Pancreas (tissue), 10 donors: ENCODE results near the gene LTBR. TPM values are rescaled to one million over a fixed set of nuclear protein-coding genes. Genes with fewer than 3 reads are reported as not detected.

Experiments
- ATAC-seq, 4 donors: fragments of 200-7000 bp; cut with Tn5 transposase; one replicate each; pipeline versions ENCODE4 v1.8.0 to v1.9.1; 2020; ENCODE audit warnings: mild to moderate bottlenecking in 4 of 4, moderate library complexity in 4 of 4
- DNase-seq, 6 donors: peaks; one replicate each; pipeline ENCODE4 v3.0.0-alpha.2; 2020
- FAIRE-seq: peaks from 2 replicates; lab custom pipeline; 2012; peaks lifted over from hg19 to GRCh38; lab: Jason Lieb, UNC
- H3K27ac ChIP-seq, 4 donors: fragments of 200-600 bp; sonication (generic); 1 replicate in 3 of 4; 2 replicates in 1 of 4; pipeline versions ENCODE4 v1.5.0 to v1.8.0; 2020
- H3K27me3 ChIP-seq, 4 donors: fragments of 200-600 bp; one replicate each; pipeline ENCODE4 v1.8.0; 2021
- H3K36me3 ChIP-seq, 3 donors: fragments of 200-600 bp; sonication (generic) in 1 of 3; one replicate each; pipeline versions ENCODE4 v1.5.0 to v1.8.0; 2020 to 2021
- H3K4me1 ChIP-seq, 3 donors: fragments of 200-600 bp; one replicate each; pipeline ENCODE4 v1.8.0; 2021
- H3K4me3 ChIP-seq, 4 donors: fragments of 200-600 bp; sonication (generic) in 2 of 4; one replicate each; pipeline versions ENCODE4 v1.5.0 to v1.8.0; 2020 to 2021
- H3K9me3 ChIP-seq, 4 donors: fragments of 200-600 bp; one replicate each; pipeline ENCODE4 v1.8.0; 2021
- WGBS, 2 donors: extraction: QIAGEN DNeasy Blood & Tissue Kit; methylation state at CpG; one replicate each; pipeline ENCODE4 v1.1.7; 2013; 5-methylcytosine and 5-hydroxymethylcytosine counted together
- intact Hi-C, 3 donors: fragments of 100-400 bp; cut with DNase I; formaldehyde crosslinking; loops; one replicate each; pipeline versions ENCODE4 v1.11.1 to v1.14.2; 2022
- polyA plus RNA-seq, 2 donors: library from polyadenylated mRNA; stranded (reverse); fragments of 200-250 nt; gene quantifications; one replicate each; pipeline ENCODE4 v1.2.3, GENCODE V29; 2013
- total RNA-seq, 6 donors: library from RNA; stranded (reverse); fragmentation: NEBNext Ultra II Directional in 4 of 6; extraction: Animal tissue kit (Norgen Biotek cat#: 25700) in 4 of 6; gene quantifications; one replicate each; pipeline versions ENCODE4 v1.2.1 to v1.2.4, GENCODE V29; 2021 to 2023
- TF ChIP-seq, protein P1 (sequence below), 4 donors: fragments of 200-600 bp; sonication (generic) in 3 of 4; IDR thresholded peaks; one replicate each; pipeline versions ENCODE4 v1.5.0 to v1.8.0; 2021; ENCODE audit warnings: antibody characterized with exemption in 4 of 4
- donor health status: healthy with polysubstance abuse.
- donor health status: DM: no; HTN: no; CAD: no; lungs with moderate emphysema.
- donor health status: DM: no; HTN: no; CAD: no.
- donor health status: control.
- donor health status: control.
- donor health status: Bipolar disorder and iron deficiency.
- donor health status: DM: yes; HTN: yes; CAD: no.
- donor health status: DM: no; HTN: no; CAD: no.
- donor health status: DM: no; HTN: no; CAD: no.
- donor health status: DM: yes; HTN: yes; CAD: no.

Gene LTBR
- total and polyA plus RNA-seq, 8 donors, result 50.0 to 82.1 (median 71.6) TPM

- Histone ChIP-seq H3K4me3 (no peak overlapping the region), H3K27me3 (no peaks in the 10 kb centered on the region), H3K36me3 (no peaks in the 10 kb centered on the region), H3K27ac (no peak overlapping the region), H3K4me1 (no peaks in the 10 kb centered on the region), H3K9me3 (no peaks in the 10 kb centered on the region)
- intact Hi-C loops, result no loop called here
- ATAC-seq (no peak), DNase-seq (no peak), FAIRE-seq (no peak)
- WGBS, 2 donors, result 84% methylated on average over 3 of the region's 3 CpGs
- TF ChIP-seq, protein P1, sequence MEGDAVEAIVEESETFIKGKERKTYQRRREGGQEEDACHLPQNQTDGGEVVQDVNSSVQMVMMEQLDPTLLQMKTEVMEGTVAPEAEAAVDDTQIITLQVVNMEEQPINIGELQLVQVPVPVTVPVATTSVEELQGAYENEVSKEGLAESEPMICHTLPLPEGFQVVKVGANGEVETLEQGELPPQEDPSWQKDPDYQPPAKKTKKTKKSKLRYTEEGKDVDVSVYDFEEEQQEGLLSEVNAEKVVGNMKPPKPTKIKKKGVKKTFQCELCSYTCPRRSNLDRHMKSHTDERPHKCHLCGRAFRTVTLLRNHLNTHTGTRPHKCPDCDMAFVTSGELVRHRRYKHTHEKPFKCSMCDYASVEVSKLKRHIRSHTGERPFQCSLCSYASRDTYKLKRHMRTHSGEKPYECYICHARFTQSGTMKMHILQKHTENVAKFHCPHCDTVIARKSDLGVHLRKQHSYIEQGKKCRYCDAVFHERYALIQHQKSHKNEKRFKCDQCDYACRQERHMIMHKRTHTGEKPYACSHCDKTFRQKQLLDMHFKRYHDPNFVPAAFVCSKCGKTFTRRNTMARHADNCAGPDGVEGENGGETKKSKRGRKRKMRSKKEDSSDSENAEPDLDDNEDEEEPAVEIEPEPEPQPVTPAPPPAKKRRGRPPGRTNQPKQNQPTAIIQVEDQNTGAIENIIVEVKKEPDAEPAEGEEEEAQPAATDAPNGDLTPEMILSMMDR (IDR thresholded peaks at IDR 0.05), result no peak
These were observed 53.6 kb downstream of the LTBR start for GRCh38 chr12:6437586-6437985.

GRCh38 chr12:6438345-6438744 is 54.4 kb downstream of the LTBR start:
- Histone ChIP-seq H3K4me1 (no peaks in the 10 kb centered on the region), H3K4me3 (no peak overlapping the region), H3K27me3 (no peaks in the 10 kb centered on the region), H3K36me3 (no peaks in the 10 kb centered on the region), H3K27ac (no peak overlapping the region), H3K9me3 (no peaks in the 10 kb centered on the region)
- DNase-seq (peak in 1 of 6 donors; percentile 31), ATAC-seq (no peak), FAIRE-seq (no peak)
- TF ChIP-seq, protein P1 (IDR thresholded peaks at IDR 0.05), result no peak
- intact Hi-C loops, result no loop called here
- WGBS, 2 donors, result 77 to 83% methylated on average over 12 of the region's 12 CpGs

DNA sequence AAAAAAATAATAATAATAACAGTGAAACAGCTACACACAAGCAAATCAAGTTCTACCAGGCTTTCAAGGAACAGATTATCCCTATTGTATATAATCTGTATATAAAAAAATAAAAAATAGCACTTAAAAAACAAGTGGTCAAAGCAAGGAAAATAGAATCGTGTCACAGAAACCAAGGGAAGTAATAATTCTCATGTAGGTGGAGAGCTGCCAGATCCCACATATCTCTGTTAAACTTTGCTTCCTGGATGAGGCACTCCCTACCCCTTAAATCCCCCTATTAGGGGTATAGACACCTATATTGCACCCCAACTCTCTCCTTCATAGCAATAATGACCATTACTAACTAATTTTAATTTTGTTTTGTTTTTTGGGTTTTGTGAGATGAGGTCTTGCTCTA is 56.4 kb downstream of the LTBR start:
- WGBS, 2 donors, result 56 to 67% methylated on average over 1 of the region's 1 CpG
- FAIRE-seq, result no peak
- Histone ChIP-seq H3K4me1 (no peaks in the 10 kb centered on the region), H3K36me3 (no peaks in the 10 kb centered on the region), H3K9me3 (no peaks in the 10 kb centered on the region), H3K27ac (no peak overlapping the region), H3K27me3 (no peaks in the 10 kb centered on the region), H3K4me3 (no peak overlapping the region)
- intact Hi-C loops, result no loop called here
- TF ChIP-seq, protein P1 (IDR thresholded peaks at IDR 0.05), result no peak
- no peak for ATAC-seq
- no peak for DNase-seq

Other genes with a start within 250 kb of the LTBR start
- 100 to 1,000 TPM in 1 of 6 donors, 10 to 100 TPM in 5; 28.6 to 108 (median 33.8) TPM for gene CD9, start 183.8 kb upstream of the LTBR start, total RNA-seq
- 10 to 100 TPM; 25.1 to 85.6 TPM for gene CD9, start 183.8 kb upstream of the LTBR start, polyA plus RNA-seq
- 10 to 100 TPM in 1 of 6 donors, 1 to 10 TPM in 5; 5.2 to 13.1 (median 7.2) TPM for gene PLEKHG6, start 73.5 kb upstream of the LTBR start, total RNA-seq
- gene PLEKHG6, start 73.5 kb upstream of the LTBR start, polyA plus RNA-seq, result 10 to 100 TPM; 15.7 to 23.5 TPM
- gene TNFRSF1A, start 42.1 kb upstream of the LTBR start, total RNA-seq, result 10 to 100 TPM; 23.5 to 68.1 (median 36.6) TPM
- gene TNFRSF1A, start 42.1 kb upstream of the LTBR start, polyA plus RNA-seq, result 10 to 100 TPM; 34.2 to 43.6 TPM
- gene SCNN1A, start 8.6 kb upstream of the LTBR start, total RNA-seq, result 10 to 100 TPM; 21.0 to 56.3 (median 37.8) TPM
- gene SCNN1A, start 8.6 kb upstream of the LTBR start, polyA plus RNA-seq, result 10 to 100 TPM; 42.7 to 87.8 TPM
- gene CD27, start 60.8 kb downstream of the LTBR start, total RNA-seq, result under 1 TPM in 4 of 6 donors, not detected in 2; 0.21 to 0.81 (median 0.30) TPM
- gene CD27, start 60.8 kb downstream of the LTBR start, polyA plus RNA-seq, result under 1 TPM; 0.14 to 0.30 TPM
- gene TAPBPL, start 67.9 kb downstream of the LTBR start, total RNA-seq, result 10 to 100 TPM in 3 of 6 donors, 1 to 10 TPM in 3; 7.8 to 25.5 (median 12.6) TPM
- 10 to 100 TPM; 15.9 to 17.7 TPM for gene TAPBPL, start 67.9 kb downstream of the LTBR start, polyA plus RNA-seq
- gene VAMP1, start 86.5 kb downstream of the LTBR start, total RNA-seq, result 1 to 10 TPM; 1.7 to 4.1 (median 2.3) TPM
- gene VAMP1, start 86.5 kb downstream of the LTBR start, polyA plus RNA-seq, result 1 to 10 TPM; 3.2 to 7.5 TPM
- gene MRPL51, start 109.1 kb downstream of the LTBR start, total RNA-seq, result 10 to 100 TPM; 66.3 to 79.7 (median 69.9) TPM
- 10 to 100 TPM; 30.6 to 64.7 TPM for gene MRPL51, start 109.1 kb downstream of the LTBR start, polyA plus RNA-seq
- gene NCAPD2, start 109.9 kb downstream of the LTBR start, total RNA-seq, result 10 to 100 TPM in 3 of 6 donors, 1 to 10 TPM in 3; 7.6 to 16.2 (median 10.0) TPM
- gene NCAPD2, start 109.9 kb downstream of the LTBR start, polyA plus RNA-seq, result 1 to 10 TPM; 5.6 to 6.5 TPM
- 100 to 1,000 TPM; 149 to 657 (median 339) TPM for gene GAPDH, start 150.4 kb downstream of the LTBR start, total RNA-seq
- 100 to 1,000 TPM; 425 to 627 TPM for gene GAPDH, start 150.4 kb downstream of the LTBR start, polyA plus RNA-seq
- 10 to 100 TPM in 1 of 6 donors, 1 to 10 TPM in 5; 4.0 to 10.2 (median 4.9) TPM for gene IFFO1, start 171.9 kb downstream of the LTBR start, total RNA-seq
- 10 to 100 TPM; 22.1 to 36.5 TPM for gene IFFO1, start 171.9 kb downstream of the LTBR start, polyA plus RNA-seq
- 10 to 100 TPM in 4 of 6 donors, 1 to 10 TPM in 2; 9.1 to 17.7 (median 15.1) TPM for gene NOP2, start 184.1 kb downstream of the LTBR start, total RNA-seq
- gene NOP2, start 184.1 kb downstream of the LTBR start, polyA plus RNA-seq, result 10 to 100 TPM; 32.2 to 41.3 TPM
- gene CHD4, start 223.2 kb downstream of the LTBR start, total RNA-seq, result 100 to 1,000 TPM in 3 of 6 donors, 10 to 100 TPM in 3; 96.5 to 123 (median 105) TPM
- 100 to 1,000 TPM; 125 to 134 TPM for gene CHD4, start 223.2 kb downstream of the LTBR start, polyA plus RNA-seq